Stimulated activated naive CD8-positive, alpha-beta T cell treated with anti-CD3 and anti-CD28 coated beads, Interleukin-15, Interleukin-2, amounts not matched to agents 100 U/mL and 50 U/mL, for 24 hours (primary cell): ENCODE results near the gene MFAP2.
A peak's percentile ranks its signal among the peaks of the same experiment; 100 is the strongest.
"Not testable (repeated sequence)": the region's sequence is repeated elsewhere in the genome, so short reads cannot be mapped to it uniquely, and the experiment has no call there.

Source experiments
- ATAC-seq: fragments of 150-1000 bp; cut with Tn5 transposase; one replicate; pipeline ENCODE4 v1.10.0; 2021
- DNase-seq: peaks from one replicate; pipeline ENCODE4 v3.0.0; 2021

Gene MFAP2

DNA sequence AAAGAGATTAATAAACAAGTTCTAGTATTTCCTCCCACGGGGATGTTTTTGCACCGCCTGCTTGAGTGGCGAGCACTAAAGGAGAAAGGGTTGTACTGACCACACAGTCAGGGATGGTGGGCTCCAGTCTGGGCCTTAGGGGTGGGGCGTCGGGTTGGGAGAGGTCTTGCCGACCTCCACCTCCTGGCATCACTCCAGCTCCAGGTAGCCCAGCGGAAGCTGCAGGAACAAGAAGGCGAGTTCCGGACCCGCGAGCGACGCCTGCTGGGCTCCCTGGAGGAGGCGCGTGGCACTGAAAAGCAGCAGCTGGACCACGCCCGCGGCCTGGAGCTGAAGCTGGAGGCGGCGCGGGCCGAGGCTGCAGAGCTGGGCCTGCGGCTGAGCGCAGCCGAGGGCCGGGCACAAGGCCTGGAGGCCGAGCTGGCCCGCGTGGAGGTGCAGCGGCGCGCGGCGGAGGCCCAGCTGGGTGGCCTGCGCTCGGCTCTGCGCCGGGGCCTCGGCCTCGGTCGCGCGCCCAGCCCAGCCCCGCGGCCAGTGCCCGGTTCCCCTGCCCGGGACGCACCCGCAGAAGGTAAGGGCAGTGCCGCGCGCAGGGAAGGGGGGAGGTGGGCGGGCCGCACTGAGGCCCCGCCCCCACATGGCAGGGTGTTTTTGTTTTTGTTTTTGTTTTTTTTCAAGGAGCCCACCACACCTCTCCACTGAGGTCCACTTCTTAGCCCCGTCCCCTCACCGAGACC, 19.7 kb downstream of the MFAP2 start:
- DNase-seq (peak; percentile 88), ATAC-seq (peak; percentile 76)

DNA sequence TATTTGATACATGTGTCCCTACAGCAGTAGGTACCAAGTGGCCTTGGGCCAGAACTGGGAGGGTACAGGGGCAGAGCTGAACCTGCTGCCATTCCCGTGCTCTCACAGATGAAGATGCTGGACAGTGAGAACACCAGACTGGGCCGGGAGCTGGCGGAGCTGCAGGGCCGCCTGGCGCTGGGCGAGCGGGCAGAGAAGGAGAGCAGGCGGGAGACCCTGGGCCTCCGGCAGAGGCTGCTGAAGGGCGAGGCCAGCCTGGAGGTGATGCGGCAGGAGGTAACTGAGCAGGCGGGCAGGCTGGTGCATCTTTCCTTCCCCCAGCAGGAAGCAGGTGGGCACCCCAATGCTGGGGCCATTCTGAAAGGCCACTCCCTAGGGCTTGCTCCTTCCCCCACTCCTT, 21.9 kb downstream of the MFAP2 start:
- ATAC-seq (no peak), DNase-seq (no peak)

DNA sequence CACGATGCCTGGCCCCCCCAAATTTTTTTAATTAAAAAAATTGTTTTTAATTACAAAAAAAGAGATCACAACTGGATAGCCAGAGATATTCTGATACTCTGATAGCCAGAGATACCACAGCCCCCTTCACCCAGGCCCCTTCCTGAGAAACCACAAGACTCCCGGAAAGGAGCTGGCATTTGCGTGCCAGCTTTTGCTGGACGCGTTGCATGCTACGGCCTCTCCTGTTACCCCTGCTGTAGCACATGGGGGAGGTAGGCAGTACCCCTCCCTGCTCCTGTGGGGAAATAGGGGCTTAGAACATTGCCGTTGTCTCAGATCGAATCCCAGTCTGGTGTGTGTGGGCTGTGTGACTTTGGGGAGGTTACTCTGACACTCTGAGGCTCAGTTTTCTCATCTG, 22.7 kb downstream of the MFAP2 start:
- ATAC-seq (no peak), DNase-seq (no peak)

DNA sequence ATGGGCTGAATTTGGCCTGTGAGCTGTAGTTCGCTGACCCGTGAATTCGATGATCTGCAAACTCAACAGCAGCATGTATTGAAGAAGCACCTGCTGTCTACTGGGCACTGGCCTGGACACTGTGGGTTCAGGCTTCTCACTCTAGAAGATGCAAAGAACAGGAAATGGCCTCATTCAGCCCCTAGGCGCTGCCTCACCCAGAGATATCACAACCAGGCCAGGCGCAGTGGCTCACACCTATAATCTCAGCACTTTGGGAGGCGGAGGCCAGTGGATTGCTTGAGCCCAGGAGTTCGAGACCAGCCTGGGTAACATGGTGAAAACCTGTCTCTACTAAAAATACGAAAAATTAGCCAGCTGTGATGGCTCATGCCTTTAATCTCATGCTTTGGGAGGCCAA, 23.6 kb downstream of the MFAP2 start:
- ATAC-seq (no peak), DNase-seq (no peak)

GRCh38 chr1:16955186-16955585, 25.2 kb downstream of the MFAP2 start:
- DNase-seq: no peak
- no peak for ATAC-seq

GRCh38 chr1:16954579-16954978, 25.8 kb downstream of the MFAP2 start:
- no peak for ATAC-seq

GRCh38 chr1:16952376-16952775, 28.0 kb downstream of the MFAP2 start:
- not testable (repeated sequence) for ATAC-seq, DNase-seq

More at GRCh38 chr1:16954579-16954978, 25.8 kb downstream of the MFAP2 start:
- DNase-seq: no peak

GRCh38 chr1:16949026-16949425, 31.4 kb downstream of the MFAP2 start:
- DNase-seq, ATAC-seq: not testable (repeated sequence)

DNA sequence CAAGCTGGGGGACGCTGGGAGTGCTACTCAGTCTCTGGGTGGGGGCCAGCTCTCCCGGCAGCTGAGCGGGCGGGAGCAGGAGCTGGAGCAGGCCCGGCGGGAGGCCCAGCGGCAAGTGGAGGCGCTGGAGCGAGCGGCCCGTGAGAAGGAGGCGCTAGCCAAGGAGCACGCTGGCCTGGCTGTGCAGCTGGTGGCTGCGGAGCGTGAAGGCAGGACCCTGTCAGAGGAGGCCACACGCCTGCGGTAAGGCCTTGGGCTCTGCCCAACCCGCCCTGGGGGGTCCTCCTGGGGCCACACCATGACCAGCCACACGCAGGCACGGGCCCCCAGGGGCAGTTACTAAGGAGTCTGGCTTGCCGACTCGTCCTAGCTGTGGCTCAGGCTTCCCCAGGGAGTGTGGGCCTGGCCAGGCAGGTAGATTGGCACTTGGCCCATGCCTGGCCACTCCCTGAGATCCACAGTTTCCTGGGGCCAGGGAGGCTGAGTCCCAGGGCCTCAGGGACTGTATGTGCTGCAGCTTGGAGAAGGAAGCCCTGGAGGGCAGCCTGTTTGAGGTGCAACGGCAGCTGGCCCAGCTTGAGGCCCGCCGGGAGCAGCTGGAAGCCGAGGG, 32.0 kb downstream of the MFAP2 start:
- DNase-seq, ATAC-seq: not testable (repeated sequence)

DNA sequence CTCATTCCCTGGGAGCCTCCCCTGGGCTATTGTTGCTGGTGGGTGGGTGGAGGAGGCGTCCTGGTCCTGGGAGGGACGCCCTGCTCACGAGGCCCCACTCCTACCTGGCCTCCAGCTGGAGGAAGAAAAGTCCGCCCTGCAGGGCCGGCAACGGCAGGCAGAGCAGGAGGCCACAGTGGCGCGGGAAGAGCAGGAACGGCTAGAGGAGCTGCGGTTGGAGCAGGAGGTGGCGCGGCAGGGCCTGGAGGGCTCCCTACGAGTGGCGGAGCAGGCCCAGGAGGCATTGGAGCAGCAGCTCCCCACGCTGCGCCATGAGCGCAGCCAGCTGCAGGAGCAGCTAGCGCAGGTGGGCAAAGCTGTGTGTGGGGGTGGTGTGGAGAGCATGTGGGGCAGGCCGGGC, 33.8 kb downstream of the MFAP2 start:
- ATAC-seq: no peak
- no peak for DNase-seq

DNA sequence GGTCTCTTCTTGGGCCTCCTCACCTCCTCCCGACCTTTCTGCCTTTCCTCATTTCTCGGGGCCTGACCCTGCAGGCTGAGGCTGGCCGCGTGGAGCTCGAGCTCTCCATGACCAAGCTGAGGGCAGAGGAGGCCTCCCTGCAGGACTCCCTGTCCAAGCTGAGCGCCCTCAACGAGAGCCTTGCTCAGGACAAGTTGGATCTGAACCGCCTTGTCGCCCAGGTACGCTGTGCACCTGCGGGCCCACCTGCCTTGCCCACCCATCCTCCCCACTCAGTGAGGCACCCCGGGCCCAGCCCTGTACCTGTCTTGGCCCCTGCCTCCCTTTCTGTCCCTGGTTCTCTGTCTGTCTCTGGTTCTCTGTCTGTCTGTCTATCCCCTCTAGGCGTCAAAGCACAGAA, 34.2 kb downstream of the MFAP2 start:
- not testable (repeated sequence) for ATAC-seq, DNase-seq

DNA sequence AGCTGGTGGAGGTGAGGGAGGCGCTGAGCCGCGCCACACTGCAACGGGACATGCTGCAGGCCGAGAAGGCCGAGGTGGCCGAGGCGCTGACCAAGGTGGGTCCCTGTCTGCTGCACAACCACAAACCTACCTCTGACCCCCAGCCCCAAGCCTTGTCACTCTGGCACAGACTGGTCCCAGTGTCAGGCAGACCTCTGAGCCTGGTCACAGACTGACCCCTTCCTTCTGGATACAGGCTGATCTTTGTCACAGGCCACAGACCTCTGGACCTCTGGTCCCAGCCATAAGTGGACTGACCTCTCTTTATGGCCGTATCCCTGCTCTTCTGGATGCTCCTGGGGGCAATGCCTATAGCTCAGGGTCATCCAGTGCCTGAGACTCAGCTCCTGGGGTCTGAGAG, 34.9 kb downstream of the MFAP2 start:
- DNase-seq, ATAC-seq: not testable (repeated sequence)

DNA sequence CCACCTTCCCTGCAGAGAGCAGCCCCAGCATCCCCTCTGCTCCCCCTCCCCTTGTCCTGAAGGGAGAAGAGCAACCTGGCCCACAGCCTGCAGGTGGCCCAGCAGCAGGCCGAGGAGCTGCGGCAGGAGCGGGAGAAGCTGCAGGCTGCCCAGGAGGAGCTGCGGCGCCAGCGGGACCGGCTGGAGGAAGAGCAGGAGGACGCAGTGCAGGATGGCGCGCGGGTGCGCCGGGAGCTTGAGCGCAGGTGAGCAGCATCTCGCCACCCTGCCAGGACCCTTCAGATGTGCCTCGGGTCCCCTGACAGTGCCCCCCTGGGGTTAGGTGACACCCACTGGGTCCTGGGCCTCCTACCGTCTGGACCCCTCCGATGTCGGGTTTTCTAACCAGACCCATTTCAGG, 36.4 kb downstream of the MFAP2 start:
- ATAC-seq (no peak), DNase-seq (no peak)

DNA sequence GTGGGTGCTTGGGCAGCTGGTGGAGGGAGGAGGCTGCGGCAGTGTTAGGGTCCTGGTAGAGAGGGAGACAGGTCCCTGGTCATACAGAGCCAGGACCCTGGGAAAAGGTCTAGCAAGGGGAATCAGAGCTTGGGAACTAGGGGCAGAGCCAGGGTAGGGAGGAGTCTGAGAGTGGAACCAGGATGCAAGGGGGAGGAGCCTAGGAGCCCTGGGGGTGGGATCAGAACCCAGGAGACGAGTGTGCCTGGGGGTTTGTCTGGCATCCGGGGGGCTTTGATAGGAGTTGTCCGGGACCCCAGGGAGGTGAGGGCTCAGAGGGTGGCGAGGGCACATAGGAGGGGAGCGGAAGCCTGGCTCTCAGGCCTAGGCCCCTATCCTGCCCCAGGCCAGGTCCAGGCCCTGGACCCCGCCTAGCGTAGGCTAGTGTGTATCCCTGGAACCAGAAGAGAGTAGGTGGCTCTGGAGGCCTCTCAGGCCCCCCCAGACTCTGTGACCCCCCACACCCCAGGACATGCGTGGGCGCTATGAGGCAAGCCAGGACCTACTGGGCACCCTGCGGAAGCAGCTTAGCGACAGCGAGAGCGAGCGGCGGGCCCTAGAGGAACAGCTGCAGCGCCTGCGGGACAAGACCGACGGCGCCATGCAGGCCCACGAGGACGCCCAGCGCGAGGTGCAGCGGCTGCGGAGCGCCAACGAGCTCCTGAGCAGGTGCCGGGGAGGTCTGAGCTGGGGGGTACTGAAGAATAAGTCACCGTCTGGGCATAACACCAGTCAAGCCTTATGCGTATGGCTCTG, 40.8 kb downstream of the MFAP2 start:
- DNase-seq: not testable (repeated sequence)
- ATAC-seq: peak; percentile 16

GRCh38 chr1:16938351-16939321, 41.8 kb downstream of the MFAP2 start:
- ATAC-seq (peak; percentile 4), DNase-seq (no peak)

DNA sequence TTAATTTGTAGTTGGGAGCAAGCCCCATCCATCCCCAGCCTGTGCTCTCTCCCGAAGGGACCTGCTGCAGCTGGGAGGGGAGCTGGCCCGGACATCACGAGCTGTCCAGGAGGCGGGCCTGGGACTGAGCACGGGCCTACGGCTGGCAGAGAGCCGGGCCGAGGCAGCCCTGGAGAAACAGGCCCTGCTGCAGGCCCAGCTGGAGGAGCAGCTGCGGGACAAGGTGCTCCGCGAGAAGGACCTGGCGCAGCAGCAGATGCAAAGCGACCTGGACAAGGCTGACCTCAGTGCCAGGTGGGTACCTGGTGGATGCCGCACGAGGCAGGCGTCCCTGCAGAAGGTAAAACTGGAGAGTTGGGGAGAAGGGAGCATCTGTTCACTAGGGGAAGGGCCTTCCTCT, 43.8 kb downstream of the MFAP2 start:
- ATAC-seq: not testable (repeated sequence)

GRCh38 chr1:16933945-16934344, 46.5 kb downstream of the MFAP2 start:
- DNase-seq, ATAC-seq: not testable (repeated sequence)

More for the DNA sequence above, 43.8 kb downstream of the MFAP2 start:
- DNase-seq: not testable (repeated sequence)

GRCh38 chr1:16931206-16931934, 49.0 kb downstream of the MFAP2 start:
- not testable (repeated sequence) for ATAC-seq, DNase-seq

- not testable (repeated sequence) for DNase-seq, ATAC-seq
Measured at GRCh38 chr1:16929146-16930041, 51.0 kb downstream of the MFAP2 start.
